AG04449 (cell line): Measurements from ENCODE around the gene KIDINS220.
"Not testable (repeated sequence)": the region's sequence is repeated elsewhere in the genome, so short reads cannot be mapped to it uniquely, and the experiment has no call there.

ENCODE experiments used
- CTCF ChIA-PET: fragments of 350-600 bp; formaldehyde crosslinking; extraction: SDS; loops from one replicate; lab custom pipeline; 2021; ENCODE audit warnings: antibody characterized with exemption; lab: Yijun Ruan, JAX
- POLR2A ChIA-PET: fragments of 400-600, 350-600 bp; formaldehyde crosslinking; extraction: SDS; loops from one replicate; lab custom pipeline; 2020; ENCODE audit warnings: antibody characterized with exemption, inconsistent platforms; lab: Yijun Ruan, JAX
- DNase-seq: peaks from one replicate; pipeline ENCODE4 v3.0.0-alpha.2; 2010; ENCODE audit warnings: low read depth, low spot score
- H3K4me3 ChIP-seq: 2 replicates; pipeline ENCODE4 v1.5.1; 2011; ENCODE audit warnings: low read depth, mild to moderate bottlenecking, control low read depth, low read length
- CTCF ChIP-seq: IDR thresholded peaks from one replicate; pipeline ENCODE4 v1.5.1; 2011; ENCODE audit warnings: mild to moderate bottlenecking, moderate library complexity, low read length, control low read depth, inconsistent platforms; ENCODE audit not compliant: insufficient read depth; ENCODE audit errors: missing control alignments

The KIDINS220 gene

DNA sequence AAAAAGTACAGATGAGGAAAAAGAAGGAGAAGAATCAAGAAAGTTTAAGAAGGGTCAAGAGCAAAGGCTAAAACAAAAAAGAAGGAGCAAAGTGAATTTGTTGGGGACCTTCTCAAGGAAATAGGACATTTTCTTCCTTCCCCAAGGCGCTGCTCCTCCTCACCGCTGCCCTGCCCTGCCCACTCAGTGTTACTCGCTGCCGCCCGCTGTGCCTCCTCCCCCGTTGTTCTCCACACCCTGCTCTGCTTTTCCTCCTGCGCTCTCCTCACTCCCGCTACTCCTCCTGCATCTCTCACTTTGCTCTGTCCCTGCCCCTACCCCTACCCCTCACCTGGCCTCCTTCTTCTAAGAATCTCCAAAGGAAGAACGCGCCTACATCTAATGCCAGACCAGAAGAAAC, 104.8 kb downstream of the KIDINS220 start:
- ChIA-PET POLR2A (no interaction called here), CTCF (interaction anchor here (1.5 kb wide), 1 partner anchor 13 kb away, joined by 4 read pairs; no protein-coding TSS in a partner anchor)
- TF ChIP-seq CTCF = no peak
- no peak overlapping the region for H3K4me3 ChIP-seq
- no peak for DNase-seq

- ChIA-PET CTCF (no interaction called here), POLR2A (no interaction called here)
- H3K4me3 ChIP-seq = no peak overlapping the region
- no peak for TF ChIP-seq CTCF
- DNase-seq = no peak
These were observed 107.5 kb downstream of the KIDINS220 start for GRCh38 chr2:8729939-8730338.

DNA sequence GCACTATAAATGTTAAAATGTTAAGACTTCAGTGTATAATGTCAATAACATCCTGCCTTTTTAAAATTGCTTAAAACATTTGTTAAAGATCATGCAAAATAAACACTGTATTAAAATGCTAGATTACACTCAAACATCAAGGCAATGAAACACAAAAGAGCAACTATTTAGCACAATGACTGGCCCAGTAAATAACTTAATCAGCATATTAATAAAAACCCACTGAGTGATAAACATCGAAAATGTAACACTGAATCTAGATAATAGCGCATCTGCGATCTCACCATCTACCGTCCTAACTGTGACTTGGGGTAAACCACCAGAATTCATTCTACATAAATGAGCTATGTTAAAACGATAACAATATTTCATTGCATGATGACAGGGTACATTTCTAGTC, 108.3 kb downstream of the KIDINS220 start:
- DNase-seq, CTCF ChIA-PET, H3K4me3 ChIP-seq, POLR2A ChIA-PET: not testable (repeated sequence)

DNA sequence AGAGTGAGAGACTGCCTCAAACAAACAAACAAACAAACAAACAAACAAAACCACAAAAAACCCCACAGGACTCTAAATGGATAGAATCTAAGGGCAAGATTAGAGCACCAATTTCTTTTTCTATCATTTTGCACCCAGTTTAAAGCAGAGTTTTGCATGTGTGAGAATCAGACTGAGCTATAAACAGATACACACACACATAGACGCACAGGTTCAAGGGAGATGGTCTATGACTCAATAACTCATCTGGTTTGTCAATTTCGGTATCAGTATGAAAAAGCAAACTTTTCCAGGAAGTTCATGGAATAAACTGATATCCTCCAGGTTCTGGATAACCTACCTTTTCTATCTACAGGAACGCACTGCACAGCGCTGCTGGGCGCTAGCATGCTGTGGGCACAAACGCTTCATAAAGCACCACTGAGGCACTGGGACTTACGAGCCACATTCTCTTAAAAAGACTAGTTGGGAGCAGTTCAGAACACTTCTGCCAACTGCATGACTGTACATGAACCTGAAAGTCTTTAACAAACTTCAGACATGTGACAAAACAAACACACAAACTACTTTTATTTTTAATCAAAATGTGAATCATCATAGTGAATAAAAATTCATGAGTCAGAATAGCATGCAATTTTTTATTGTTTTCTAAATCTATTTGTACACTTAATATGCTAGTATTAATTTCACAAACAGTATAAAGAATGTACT, 109.0 kb downstream of the KIDINS220 start:
- DNase-seq = no peak
- no peak for TF ChIP-seq CTCF
- no peak overlapping the region for H3K4me3 ChIP-seq
- POLR2A ChIA-PET = no interaction called here
- CTCF ChIA-PET = no interaction called here

- ChIA-PET POLR2A (no interaction called here), CTCF (no interaction called here)
- TF ChIP-seq CTCF = no peak
- no peak for DNase-seq
- H3K4me3 ChIP-seq = no peak overlapping the region
These were observed 111.6 kb downstream of the KIDINS220 start for GRCh38 chr2:8725838-8726237.

GRCh38 chr2:8722986-8723385, 114.4 kb downstream of the KIDINS220 start:
- CTCF ChIA-PET = no interaction called here
- POLR2A ChIA-PET = no interaction called here
- no peak overlapping the region for H3K4me3 ChIP-seq
- DNase-seq = no peak
- TF ChIP-seq CTCF = no peak

GRCh38 chr2:8721410-8721809, 116.0 kb downstream of the KIDINS220 start:
- DNase-seq = no peak
- H3K4me3 ChIP-seq = no peak overlapping the region
- ChIA-PET CTCF (no interaction called here), POLR2A (no interaction called here)
- no peak for TF ChIP-seq CTCF
